WTC11 (cell line): ENCODE measurements around the gene NCKAP5. TPM values are rescaled to one million over a fixed set of nuclear protein-coding genes. Genes with fewer than 3 reads are reported as not detected.

Experiments
- ATAC-seq: fragments of 200-7000 bp; cut with Tn5 transposase; 2 replicates; pipeline ENCODE4 v1.10.0; 2021; ENCODE audit warnings: mild to moderate bottlenecking, moderate library complexity
- CTCF ChIA-PET: fragments of 300-600 bp; sonication (Branson Sonifier 250); formaldehyde crosslinking; loops from one replicate; lab custom pipeline; 2021; ENCODE audit warnings: antibody characterized with exemption; lab: Charles Lee
- POLR2A ChIA-PET: fragments of 350-600 bp; sonication (Branson Sonifier 250); formaldehyde crosslinking; loops from one replicate; lab custom pipeline; 2021; ENCODE audit warnings: antibody characterized with exemption; lab: Charles Lee
- DNase-seq: peaks from one replicate; pipeline ENCODE4 v3.0.0; 2021; ENCODE audit warnings: low spot score
- H3K27ac Mint-ChIP-seq: 2 replicates; pipeline ENCODE4 v1.8.0; 2021; ENCODE audit warnings: mixed read lengths
- H3K27me3 Mint-ChIP-seq: 2 replicates; pipeline ENCODE4 v1.8.0; 2021; ENCODE audit warnings: low read depth, mild to moderate bottlenecking, moderate library complexity, mixed read lengths
- H3K36me3 Mint-ChIP-seq: 2 replicates; pipeline ENCODE4 v1.8.0; 2021; ENCODE audit warnings: mixed read lengths
- H3K4me1 Mint-ChIP-seq: 2 replicates; pipeline ENCODE4 v1.8.0; 2022; ENCODE audit warnings: mixed read lengths
- H3K4me3 Mint-ChIP-seq: 2 replicates; pipeline ENCODE4 v1.8.0; 2021; ENCODE audit warnings: mild to moderate bottlenecking, moderate library complexity, mixed read lengths
- H3K9me3 Mint-ChIP-seq: 2 replicates; pipeline ENCODE4 v1.8.0; 2021; ENCODE audit warnings: mixed read lengths
- ARID4B ChIP-seq: sonication (generic); formaldehyde crosslinking; IDR thresholded peaks from 2 replicates; pipeline ENCODE4 v1.8.0; 2023; ENCODE audit warnings: missing genetic modification reagents, mild to moderate bottlenecking, borderline replicate concordance
- E2F4 ChIP-seq: sonication (generic); formaldehyde crosslinking; IDR thresholded peaks from 2 replicates; pipeline ENCODE4 v1.8.1; 2022; ENCODE audit warnings: low read depth, mild to moderate bottlenecking, moderate library complexity, missing genetic modification reagents, borderline replicate concordance
- ELF4 ChIP-seq: sonication (generic); formaldehyde crosslinking; IDR thresholded peaks from 2 replicates; pipeline ENCODE4 v1.8.1; 2022; ENCODE audit warnings: low read depth, mild to moderate bottlenecking, moderate library complexity, missing genetic modification reagents
- EMX1 ChIP-seq: fragments of 250-450 bp; sonication (Bioruptor Pico); IDR thresholded peaks from 2 replicates; pipeline ENCODE4 v1.8.0; 2021; ENCODE audit warnings: mild to moderate bottlenecking
- ESRRA ChIP-seq: sonication (generic); formaldehyde crosslinking; IDR thresholded peaks from 2 replicates; pipeline ENCODE4 v1.8.1; 2022; ENCODE audit warnings: mild to moderate bottlenecking, missing genetic modification reagents, borderline replicate concordance
- MXD4 ChIP-seq: fragments of 250-450 bp; sonication (Bioruptor Pico); IDR thresholded peaks from 2 replicates; pipeline ENCODE4 v1.8.0; 2021; ENCODE audit warnings: mild to moderate bottlenecking, moderate library complexity, borderline replicate concordance
- NFATC4 ChIP-seq: fragments of 250-450 bp; sonication (Bioruptor Pico); IDR thresholded peaks from 2 replicates; pipeline ENCODE4 v1.9.0; 2021; ENCODE audit warnings: mild to moderate bottlenecking
- NFE2L1 ChIP-seq: sonication (generic); formaldehyde crosslinking; IDR thresholded peaks from 2 replicates; pipeline ENCODE4 v1.8.1; 2023; ENCODE audit warnings: missing genetic modification reagents
- NFYB ChIP-seq: sonication (generic); formaldehyde crosslinking; conservative IDR thresholded peaks from 2 replicates; pipeline ENCODE4 v1.8.0; 2022; ENCODE audit warnings: low read depth, missing genetic modification reagents
- RORB ChIP-seq: fragments of 250-450 bp; sonication (Bioruptor Pico); IDR thresholded peaks from 2 replicates; pipeline ENCODE4 v1.9.0; 2021; ENCODE audit warnings: mild to moderate bottlenecking
- SP1 ChIP-seq: sonication (generic); formaldehyde crosslinking; conservative IDR thresholded peaks from 2 replicates; pipeline ENCODE4 v1.8.1; 2022; ENCODE audit warnings: missing genetic modification reagents
- STAT6 ChIP-seq: sonication (generic); formaldehyde crosslinking; conservative IDR thresholded peaks from 2 replicates; pipeline ENCODE4 v1.8.1; 2023; ENCODE audit warnings: mild to moderate bottlenecking, low read depth, missing genetic modification reagents, moderate library complexity
- ZNF232 ChIP-seq: sonication (generic); formaldehyde crosslinking; IDR thresholded peaks from 2 replicates; pipeline ENCODE4 v1.8.0; 2022; ENCODE audit warnings: mild to moderate bottlenecking, missing genetic modification reagents
- total RNA-seq: library from RNA; stranded (reverse); gene quantifications from 3 replicates; pipeline ENCODE4 v1.2.3, GENCODE V29; 2021
- TF ChIP-seq, protein P1 (sequence below): sonication (generic); formaldehyde crosslinking; IDR thresholded peaks from 2 replicates; pipeline ENCODE4 v1.8.0; 2022; ENCODE audit warnings: mild to moderate bottlenecking, missing genetic modification reagents
- TF ChIP-seq, protein P2 (sequence below): sonication (generic); formaldehyde crosslinking; conservative IDR thresholded peaks from 2 replicates; pipeline ENCODE4 v1.8.1; 2022; ENCODE audit warnings: mild to moderate bottlenecking, missing genetic modification reagents
- TF ChIP-seq, protein P3 (sequence below): sonication (generic); formaldehyde crosslinking; IDR thresholded peaks from 2 replicates; pipeline ENCODE4 v1.8.0; 2023; ENCODE audit warnings: mild to moderate bottlenecking, missing genetic modification reagents

NCKAP5 gene
- total RNA-seq, 1 experiment from 2014 or later = 0.55 TPM

GRCh38 chr2:133476931-133477615 is 91.2 kb downstream of the NCKAP5 start:
- Mint-ChIP-seq H3K9me3 (no peaks in the 10 kb centered on the region), H3K4me1 (peaks cover 8% of the 10 kb centered on the region; the same call in 1 of the 2 replicates), H3K27ac (no peak overlapping the region), H3K27me3 (no peaks in the 10 kb centered on the region), H3K36me3 (no peaks in the 10 kb centered on the region), H3K4me3 (no peak overlapping the region)
- no peak for TF ChIP-seq EMX1 (CRISPR knock-in tag)
- TF ChIP-seq, protein P1, sequence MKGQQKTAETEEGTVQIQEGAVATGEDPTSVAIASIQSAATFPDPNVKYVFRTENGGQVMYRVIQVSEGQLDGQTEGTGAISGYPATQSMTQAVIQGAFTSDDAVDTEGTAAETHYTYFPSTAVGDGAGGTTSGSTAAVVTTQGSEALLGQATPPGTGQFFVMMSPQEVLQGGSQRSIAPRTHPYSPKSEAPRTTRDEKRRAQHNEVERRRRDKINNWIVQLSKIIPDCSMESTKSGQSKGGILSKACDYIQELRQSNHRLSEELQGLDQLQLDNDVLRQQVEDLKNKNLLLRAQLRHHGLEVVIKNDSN (CRISPR knock-in tag) = no peak
- no peak for TF ChIP-seq RORB (CRISPR knock-in tag)
- TF ChIP-seq, protein P2, sequence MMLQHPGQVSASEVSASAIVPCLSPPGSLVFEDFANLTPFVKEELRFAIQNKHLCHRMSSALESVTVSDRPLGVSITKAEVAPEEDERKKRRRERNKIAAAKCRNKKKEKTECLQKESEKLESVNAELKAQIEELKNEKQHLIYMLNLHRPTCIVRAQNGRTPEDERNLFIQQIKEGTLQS (CRISPR knock-in tag) = no peak
- TF ChIP-seq, protein P3, sequence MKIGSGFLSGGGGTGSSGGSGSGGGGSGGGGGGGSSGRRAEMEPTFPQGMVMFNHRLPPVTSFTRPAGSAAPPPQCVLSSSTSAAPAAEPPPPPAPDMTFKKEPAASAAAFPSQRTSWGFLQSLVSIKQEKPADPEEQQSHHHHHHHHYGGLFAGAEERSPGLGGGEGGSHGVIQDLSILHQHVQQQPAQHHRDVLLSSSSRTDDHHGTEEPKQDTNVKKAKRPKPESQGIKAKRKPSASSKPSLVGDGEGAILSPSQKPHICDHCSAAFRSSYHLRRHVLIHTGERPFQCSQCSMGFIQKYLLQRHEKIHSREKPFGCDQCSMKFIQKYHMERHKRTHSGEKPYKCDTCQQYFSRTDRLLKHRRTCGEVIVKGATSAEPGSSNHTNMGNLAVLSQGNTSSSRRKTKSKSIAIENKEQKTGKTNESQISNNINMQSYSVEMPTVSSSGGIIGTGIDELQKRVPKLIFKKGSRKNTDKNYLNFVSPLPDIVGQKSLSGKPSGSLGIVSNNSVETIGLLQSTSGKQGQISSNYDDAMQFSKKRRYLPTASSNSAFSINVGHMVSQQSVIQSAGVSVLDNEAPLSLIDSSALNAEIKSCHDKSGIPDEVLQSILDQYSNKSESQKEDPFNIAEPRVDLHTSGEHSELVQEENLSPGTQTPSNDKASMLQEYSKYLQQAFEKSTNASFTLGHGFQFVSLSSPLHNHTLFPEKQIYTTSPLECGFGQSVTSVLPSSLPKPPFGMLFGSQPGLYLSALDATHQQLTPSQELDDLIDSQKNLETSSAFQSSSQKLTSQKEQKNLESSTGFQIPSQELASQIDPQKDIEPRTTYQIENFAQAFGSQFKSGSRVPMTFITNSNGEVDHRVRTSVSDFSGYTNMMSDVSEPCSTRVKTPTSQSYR (CRISPR knock-in tag) = no peak
- no peak for TF ChIP-seq NFYB (CRISPR knock-in tag)
- TF ChIP-seq ZNF232 = no peak
- TF ChIP-seq MXD4 (CRISPR knock-in tag) = no peak
- TF ChIP-seq SP1 = no peak
- TF ChIP-seq E2F4 (CRISPR knock-in tag) = no peak
- no peak for TF ChIP-seq ARID4B (CRISPR knock-in tag)
- no peak for TF ChIP-seq NFE2L1 (CRISPR knock-in tag)
- no peak for TF ChIP-seq ELF4 (CRISPR knock-in tag)
- TF ChIP-seq STAT6 (CRISPR knock-in tag) = no peak
- no peak for TF ChIP-seq NFATC4 (CRISPR knock-in tag)
- no peak for TF ChIP-seq ESRRA
- ChIA-PET CTCF (no interaction called here), POLR2A (no interaction called here)
- no peak for ATAC-seq
- DNase-seq = no peak
